ENCODE measurements around the gene PARD6A. TPM values are rescaled to one million over a fixed set of nuclear protein-coding genes. Genes with fewer than 3 reads are reported as not detected.

PARD6A gene
- total and polyA plus RNA-seq, 7 experiments from 2014 or later, result 4.5 to 15.1 (median 4.7) TPM

DNA sequence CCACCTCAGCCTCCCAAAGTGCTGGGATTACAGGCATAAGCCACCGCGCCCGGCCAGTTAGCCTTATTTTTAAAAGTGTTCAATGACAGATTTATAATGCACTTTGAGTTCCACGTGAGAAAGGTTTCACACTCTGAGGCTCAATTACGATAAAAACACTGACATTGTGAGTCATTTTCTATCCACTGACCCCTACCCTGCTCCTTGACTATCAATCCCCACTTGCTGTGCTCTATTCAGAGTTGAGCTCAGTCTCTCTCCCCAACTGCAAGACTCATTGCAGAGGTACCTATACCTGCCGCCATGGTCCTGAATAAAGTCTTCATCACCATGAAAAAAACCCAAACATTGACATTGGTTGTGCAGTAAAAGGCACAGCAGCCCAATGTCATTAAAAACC lies 49.8 kb downstream of the PARD6A start:
- no peak overlapping the region for H3K4me3 ChIP-seq (ENCODE audit: low read length)
- Mint-ChIP-seq H3K4me3 (no peak overlapping the region), H3K27ac (no peak overlapping the region), H3K27me3 (no peaks in the 10 kb centered on the region), H3K4me1 (peaks cover 8 to 29% (median 15%) of the 10 kb centered on the region in 7 donors), H3K9me3 (no peaks in the 10 kb centered on the region), H3K36me3 (peaks cover 0 to 11% (median 0%) of the 10 kb centered on the region in 5 donors)
- H3K9me3 ChIP-seq (ENCODE audit: control insufficient read depth in 2 of 3, low read length in 3 of 3), result no peaks in the 10 kb centered on the region
- no peaks in the 10 kb centered on the region for H3K27me3 ChIP-seq (ENCODE audit: control insufficient read depth in 2 of 2, insufficient read depth in 2 of 2, low read length in 2 of 2)
- no peak overlapping the region for H3K27ac ChIP-seq (ENCODE audit: low read depth, low read length)
- DNase-seq (no peak), ATAC-seq (no peak)
- ChIA-PET CTCF (no interaction called here), POLR2A (no interaction called here)
- H3K4me1 ChIP-seq (ENCODE audit: control insufficient read depth in 2 of 2, insufficient read depth in 2 of 2, low read length in 2 of 2), result no peaks in the 10 kb centered on the region
- H3K36me3 ChIP-seq (ENCODE audit: control insufficient read depth in 2 of 3, insufficient read depth in 3 of 3, low read length in 3 of 3), result no peaks in the 10 kb centered on the region
- intact Hi-C loops (cut with micrococcal nuclease), result no loop called here

Other genes with a start within 250 kb of the PARD6A start
- 1 to 10 TPM in 1 of 5 experiments, under 1 TPM in 2, not detected in 2; 0.34 to 3.6 (median 0.48) TPM for gene ZDHHC1, start 244.5 kb upstream of the PARD6A start, total RNA-seq
- gene ZDHHC1, start 244.5 kb upstream of the PARD6A start, polyA plus RNA-seq, result not detected
- gene HSD11B2, start 229.8 kb upstream of the PARD6A start, total RNA-seq, result under 1 TPM in 1 of 5 experiments, not detected in 4; 0.17 TPM
- not detected for gene HSD11B2, start 229.8 kb upstream of the PARD6A start, polyA plus RNA-seq
- gene ATP6V0D1, start 179.8 kb upstream of the PARD6A start, total RNA-seq, result 100 to 1,000 TPM in 1 of 5 experiments, 10 to 100 TPM in 4; 35.8 to 104 (median 54.7) TPM
- 100 to 1,000 TPM in 1 of 2 donors, 10 to 100 TPM in 1; 61.5 to 102 TPM for gene ATP6V0D1, start 179.8 kb upstream of the PARD6A start, polyA plus RNA-seq
- not detected for gene AGRP, start 177.4 kb upstream of the PARD6A start, total RNA-seq
- not detected for gene AGRP, start 177.4 kb upstream of the PARD6A start, polyA plus RNA-seq
- 100 to 1,000 TPM in 1 of 5 experiments, 10 to 100 TPM in 4; 39.7 to 103 (median 48.9) TPM for gene RIPOR1, start 132.1 kb upstream of the PARD6A start, total RNA-seq
- 1 to 10 TPM; 2.5 to 5.0 TPM for gene RIPOR1, start 132.1 kb upstream of the PARD6A start, polyA plus RNA-seq
- gene CTCF, start 98.4 kb upstream of the PARD6A start, total RNA-seq, result 10 to 100 TPM; 51.4 to 78.6 (median 67.3) TPM
- 10 to 100 TPM; 49.8 to 59.8 TPM for gene CTCF, start 98.4 kb upstream of the PARD6A start, polyA plus RNA-seq
- 100 to 1,000 TPM; 140 to 245 (median 215) TPM for gene CARMIL2, start 15.8 kb upstream of the PARD6A start, total RNA-seq
- 10 to 100 TPM; 12.7 to 28.7 TPM for gene CARMIL2, start 15.8 kb upstream of the PARD6A start, polyA plus RNA-seq
- gene ACD, start 700 bp upstream of the PARD6A start, total RNA-seq, result 10 to 100 TPM; 29.3 to 44.1 (median 34.4) TPM
- 10 to 100 TPM; 25.4 to 33.2 TPM for gene ACD, start 700 bp upstream of the PARD6A start, polyA plus RNA-seq
- gene ENKD1, start 5.8 kb downstream of the PARD6A start, total RNA-seq, result 1 to 10 TPM; 4.9 to 8.3 (median 7.8) TPM
- 1 to 10 TPM; 1.1 to 2.5 TPM for gene ENKD1, start 5.8 kb downstream of the PARD6A start, polyA plus RNA-seq
- gene C16orf86, start 5.9 kb downstream of the PARD6A start, total RNA-seq, result 1 to 10 TPM; 4.3 to 6.4 (median 4.7) TPM
- 1 to 10 TPM; 3.5 to 5.7 TPM for gene C16orf86, start 5.9 kb downstream of the PARD6A start, polyA plus RNA-seq
- gene GFOD2, start 58.4 kb downstream of the PARD6A start, total RNA-seq, result 10 to 100 TPM in 3 of 5 experiments, 1 to 10 TPM in 2; 6.3 to 13.4 (median 11.4) TPM
- 10 to 100 TPM in 1 of 2 donors, 1 to 10 TPM in 1; 4.6 to 14.6 TPM for gene GFOD2, start 58.4 kb downstream of the PARD6A start, polyA plus RNA-seq
- 10 to 100 TPM; 22.3 to 26.6 (median 24.7) TPM for gene RANBP10, start 145.6 kb downstream of the PARD6A start, total RNA-seq
- gene RANBP10, start 145.6 kb downstream of the PARD6A start, polyA plus RNA-seq, result 10 to 100 TPM in 1 of 2 donors, 1 to 10 TPM in 1; 9.3 to 13.5 TPM
- gene TSNAXIP1, start 145.9 kb downstream of the PARD6A start, total RNA-seq, result 1 to 10 TPM in 1 of 5 experiments, under 1 TPM in 4; 0.24 to 1.1 (median 0.54) TPM
- gene TSNAXIP1, start 145.9 kb downstream of the PARD6A start, polyA plus RNA-seq, result not detected
- gene THAP11, start 181.4 kb downstream of the PARD6A start, total RNA-seq, result 10 to 100 TPM; 29.0 to 62.7 (median 44.6) TPM
- 100 to 1,000 TPM; 134 to 204 TPM for gene THAP11, start 181.4 kb downstream of the PARD6A start, polyA plus RNA-seq
- 100 to 1,000 TPM in 1 of 5 experiments, 10 to 100 TPM in 4; 34.7 to 125 (median 40.4) TPM for gene NUTF2, start 186.0 kb downstream of the PARD6A start, total RNA-seq
- 100 to 1,000 TPM in 1 of 2 donors, 10 to 100 TPM in 1; 98.0 to 118 TPM for gene NUTF2, start 186.0 kb downstream of the PARD6A start, polyA plus RNA-seq
- 100 to 1,000 TPM in 3 of 5 experiments, 10 to 100 TPM in 2; 56.7 to 128 (median 100) TPM for gene CENPT, start 186.7 kb downstream of the PARD6A start, total RNA-seq
- 10 to 100 TPM; 11.8 to 22.7 TPM for gene CENPT, start 186.7 kb downstream of the PARD6A start, polyA plus RNA-seq
- 100 to 1,000 TPM; 103 to 166 (median 122) TPM for gene EDC4, start 212.1 kb downstream of the PARD6A start, total RNA-seq
- 10 to 100 TPM; 34.8 to 52.4 TPM for gene EDC4, start 212.1 kb downstream of the PARD6A start, polyA plus RNA-seq
- 1 to 10 TPM; 1.1 to 6.4 (median 3.2) TPM for gene NRN1L, start 223.9 kb downstream of the PARD6A start, total RNA-seq
- not detected for gene NRN1L, start 223.9 kb downstream of the PARD6A start, polyA plus RNA-seq
- gene PSKH1, start 232.3 kb downstream of the PARD6A start, total RNA-seq, result 10 to 100 TPM; 18.0 to 28.5 (median 23.3) TPM
- 10 to 100 TPM; 20.7 to 34.0 TPM for gene PSKH1, start 232.3 kb downstream of the PARD6A start, polyA plus RNA-seq

Measured in naive thymus-derived CD4-positive, alpha-beta T cell (primary cell).